ENCODE measurements around the gene FER1L5.

The FER1L5 gene

GRCh38 chr2:96683972-96684820 is 41.6 kb downstream of the FER1L5 start:
- DNase-seq = no peak

- no peak for DNase-seq
Measured at GRCh38 chr2:96684883-96685576, 42.5 kb downstream of the FER1L5 start.

DNA sequence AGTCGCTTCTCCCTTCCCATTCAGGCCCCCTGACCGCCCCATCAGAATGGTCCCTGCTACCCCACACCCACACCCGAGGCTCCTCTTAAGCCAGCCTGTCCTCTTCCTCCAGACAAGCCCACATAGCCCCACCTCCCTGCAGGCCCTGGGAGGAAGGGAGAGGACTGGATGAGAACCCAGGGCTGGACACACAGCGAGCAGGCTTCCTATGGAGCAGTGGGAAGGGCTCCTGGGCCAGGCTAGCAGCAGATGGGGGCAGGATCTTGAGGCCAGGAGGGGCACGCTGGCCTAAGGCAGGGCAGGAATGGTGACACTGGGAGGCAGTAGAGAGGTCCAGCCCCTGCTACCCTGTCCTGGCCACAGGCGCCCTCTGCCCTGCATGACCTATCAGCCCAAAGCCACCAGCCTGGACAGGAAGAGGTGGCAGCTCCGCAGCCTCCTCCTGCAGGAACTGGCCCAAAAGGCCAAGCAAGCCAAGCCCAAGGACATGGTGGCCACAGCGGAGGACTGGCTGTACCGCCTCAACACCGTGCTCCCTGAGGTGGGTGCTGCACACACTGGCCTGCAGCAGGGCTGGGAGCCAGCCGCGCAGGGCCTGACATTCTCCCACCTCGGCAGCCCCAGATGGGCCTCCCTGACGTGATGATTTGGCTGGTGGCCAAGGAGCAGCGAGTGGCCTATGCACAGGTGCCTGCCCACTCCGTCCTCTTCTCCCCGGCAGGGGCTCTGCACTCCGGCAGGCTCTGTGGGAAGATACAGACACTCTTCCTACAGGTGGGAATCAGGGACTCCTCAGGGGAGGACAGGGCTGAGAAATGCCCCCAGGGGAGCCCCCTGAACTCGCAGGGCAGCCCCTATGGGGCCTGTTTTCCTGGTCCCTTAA is 43.3 kb downstream of the FER1L5 start:
- no peak for DNase-seq

DNA sequence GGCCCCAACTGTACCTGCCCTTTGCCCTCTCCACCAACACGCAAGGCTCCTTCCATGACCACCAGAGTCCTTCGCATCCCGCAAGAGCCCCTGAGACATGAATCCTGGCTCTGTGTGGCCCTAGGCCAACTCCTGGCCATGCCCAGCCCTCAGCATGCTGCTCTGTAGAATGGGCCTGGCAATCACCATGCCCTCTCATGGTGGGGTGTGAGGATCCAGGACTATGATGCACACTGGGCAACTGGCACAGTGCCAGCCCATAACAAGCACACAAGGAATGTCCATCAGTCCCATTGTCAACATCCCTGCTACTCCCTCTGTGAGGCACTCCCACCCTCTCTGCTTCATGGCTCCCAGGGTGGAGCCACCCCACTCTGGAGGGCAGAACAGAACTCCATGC is 44.7 kb downstream of the FER1L5 start:
- DNase-seq = no peak

- DNase-seq = no peak
Measured at GRCh38 chr2:96687711-96688640, 45.4 kb downstream of the FER1L5 start.

- no peak for DNase-seq
Measured at GRCh38 chr2:96688649-96689430, 46.3 kb downstream of the FER1L5 start.

DNA sequence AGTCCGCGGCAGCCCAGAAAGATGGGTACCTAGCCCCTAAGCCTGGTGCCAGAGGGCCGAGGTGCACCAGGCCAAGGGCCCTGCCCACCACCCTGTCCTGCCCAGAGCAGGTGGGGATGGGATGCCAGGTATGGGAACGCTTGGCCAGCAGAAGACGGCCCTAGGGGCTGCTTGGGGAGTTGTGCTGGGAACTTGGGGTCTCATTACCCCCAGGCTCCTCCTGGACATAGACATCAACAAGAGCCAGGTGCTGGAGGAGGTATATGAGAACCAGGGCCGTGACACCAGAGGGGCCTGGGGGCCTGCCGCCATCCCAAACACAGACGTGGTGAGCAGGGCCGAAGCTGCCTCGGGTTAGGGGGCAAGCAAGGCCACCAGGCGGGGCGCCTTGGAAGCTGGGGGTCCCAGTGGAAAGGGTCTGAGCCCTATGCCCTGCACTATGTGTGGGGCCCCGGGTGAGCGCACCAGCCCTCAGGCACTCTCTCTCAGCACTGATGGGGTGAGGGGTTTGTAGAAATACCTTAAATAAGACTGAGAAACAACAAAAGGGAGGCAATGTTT is 46.9 kb downstream of the FER1L5 start:
- DNase-seq = no peak

GRCh38 chr2:96690306-96691021 is 47.9 kb downstream of the FER1L5 start:
- no peak for DNase-seq

DNA sequence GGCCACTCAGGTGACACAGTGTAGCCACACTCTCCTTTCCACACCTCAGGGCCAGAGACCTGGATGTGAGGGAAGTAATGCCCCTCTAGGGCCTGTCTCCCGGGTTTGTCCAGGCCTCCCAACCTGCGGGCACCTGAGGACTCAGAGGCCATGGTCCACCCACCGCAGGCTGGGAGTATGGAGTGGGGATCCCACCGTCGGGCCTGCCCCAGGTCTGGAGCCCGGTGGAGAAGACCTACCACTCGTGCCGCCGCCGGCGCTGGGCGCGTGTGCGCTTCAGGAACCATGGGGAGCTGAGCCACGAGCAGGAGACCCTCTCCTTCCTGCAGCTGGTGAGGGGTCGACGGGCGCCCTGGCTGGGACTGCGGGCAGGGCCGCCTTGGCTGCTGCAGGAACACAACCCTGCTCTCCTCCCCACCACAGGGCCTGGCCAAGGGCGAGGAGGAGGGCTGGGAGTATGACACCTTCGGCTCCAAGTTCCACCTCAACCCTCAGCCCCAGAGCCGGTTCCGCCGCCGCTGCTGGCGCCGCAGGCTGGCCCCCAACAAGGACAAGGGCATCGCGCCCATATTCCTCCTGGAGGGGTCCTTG is 48.6 kb downstream of the FER1L5 start:
- DNase-seq = no peak

GRCh38 chr2:96692094-96692971 is 49.8 kb downstream of the FER1L5 start:
- DNase-seq = no peak

DNA sequence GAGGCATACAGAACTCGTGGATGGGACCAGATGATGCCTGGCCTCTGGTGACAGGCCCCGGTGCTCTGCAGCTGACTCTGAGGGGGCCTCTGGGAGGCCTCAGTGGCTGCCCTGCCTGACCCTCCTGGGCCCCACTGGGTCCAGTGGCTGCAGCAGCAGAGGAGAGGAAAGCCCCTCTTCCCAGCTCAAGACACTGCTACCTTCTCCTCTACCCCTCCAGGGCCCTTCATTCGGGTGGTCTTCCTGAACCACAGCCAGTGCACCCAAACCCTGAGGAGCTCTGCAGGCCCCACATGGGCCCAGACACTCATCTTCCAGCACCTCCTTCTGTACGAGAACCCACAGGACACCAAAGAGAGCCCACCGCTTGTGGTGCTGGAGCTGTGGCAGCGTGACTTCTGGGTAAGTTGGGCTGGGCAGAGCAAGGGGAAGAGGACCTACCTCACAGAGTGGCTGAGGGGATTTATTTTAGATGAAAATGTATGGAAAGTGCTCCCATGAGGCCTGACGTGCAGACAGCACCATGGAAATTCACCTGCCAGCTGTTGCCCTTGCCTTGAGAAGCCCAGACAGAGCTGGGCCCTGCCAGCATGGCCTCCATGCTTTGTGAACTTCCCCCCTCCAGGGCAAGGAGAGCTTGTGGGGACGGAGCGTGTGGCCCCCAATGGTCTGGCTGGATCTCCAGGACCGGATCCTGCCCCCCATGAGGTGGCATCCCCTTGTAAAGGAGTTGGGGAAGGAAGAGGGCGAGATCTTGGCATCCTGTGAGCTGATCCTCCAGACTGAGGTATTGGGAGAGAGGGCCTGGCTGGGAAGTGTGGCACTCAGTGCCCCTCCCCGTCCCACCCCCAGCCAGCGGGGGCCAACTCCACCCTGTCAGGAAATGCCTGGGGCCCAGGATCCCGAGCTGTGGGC is 51.0 kb downstream of the FER1L5 start:
- DNase-seq = peak; percentile 14

DNA sequence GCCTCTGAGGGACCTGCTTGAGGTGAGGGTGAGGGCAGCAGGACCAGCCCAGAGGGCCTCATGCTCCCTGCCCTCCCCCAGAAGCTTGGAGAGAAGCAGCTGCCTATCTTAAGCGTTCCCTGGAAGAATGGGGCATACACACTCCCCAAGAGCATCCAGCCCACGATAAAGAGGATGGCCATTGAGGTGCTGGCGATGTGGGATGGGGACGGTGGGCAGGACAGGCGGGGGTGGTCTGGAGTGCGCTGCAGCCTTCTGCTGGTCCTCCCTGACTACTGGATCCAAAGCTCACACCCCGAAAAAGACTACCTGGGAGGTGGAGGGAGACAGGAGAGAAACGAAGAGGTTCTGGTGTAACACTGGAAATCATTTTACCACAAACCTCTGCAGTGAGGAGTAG is 51.7 kb downstream of the FER1L5 start:
- DNase-seq = no peak

DNA sequence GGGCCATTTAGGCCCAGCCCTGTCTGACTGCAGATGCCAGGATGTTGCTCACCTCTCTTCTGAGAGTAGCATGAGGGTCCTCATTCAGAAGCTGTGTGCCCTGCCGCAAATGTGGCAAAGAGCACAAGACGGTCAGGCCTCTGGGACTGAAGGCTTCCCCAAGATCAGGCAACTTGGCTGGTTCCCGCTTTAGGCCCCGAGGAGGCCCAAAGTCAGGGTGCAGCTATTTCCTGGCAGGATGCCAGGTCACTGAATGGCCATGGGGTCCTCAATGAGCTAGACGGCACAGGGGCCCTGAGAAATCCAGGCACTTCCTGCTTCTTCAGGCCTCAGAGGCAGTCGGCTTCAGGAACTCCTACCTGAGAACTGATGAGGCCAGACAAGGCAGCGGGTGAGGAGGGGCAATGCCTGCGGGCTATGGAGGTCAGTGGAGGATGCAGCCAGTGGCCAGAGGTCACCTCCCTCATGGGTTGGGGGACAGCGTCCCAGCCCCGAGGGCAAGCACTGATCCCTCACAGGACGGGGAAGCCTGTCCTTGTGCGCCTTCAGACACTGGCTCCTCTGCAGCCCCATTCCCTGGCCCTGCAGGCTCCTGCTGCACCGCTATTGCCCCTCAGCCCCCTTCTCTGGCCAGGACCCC is 52.4 kb downstream of the FER1L5 start:
- no peak for DNase-seq

- no peak for DNase-seq
Measured at GRCh38 chr2:96695602-96696001, 53.0 kb downstream of the FER1L5 start.

DNA sequence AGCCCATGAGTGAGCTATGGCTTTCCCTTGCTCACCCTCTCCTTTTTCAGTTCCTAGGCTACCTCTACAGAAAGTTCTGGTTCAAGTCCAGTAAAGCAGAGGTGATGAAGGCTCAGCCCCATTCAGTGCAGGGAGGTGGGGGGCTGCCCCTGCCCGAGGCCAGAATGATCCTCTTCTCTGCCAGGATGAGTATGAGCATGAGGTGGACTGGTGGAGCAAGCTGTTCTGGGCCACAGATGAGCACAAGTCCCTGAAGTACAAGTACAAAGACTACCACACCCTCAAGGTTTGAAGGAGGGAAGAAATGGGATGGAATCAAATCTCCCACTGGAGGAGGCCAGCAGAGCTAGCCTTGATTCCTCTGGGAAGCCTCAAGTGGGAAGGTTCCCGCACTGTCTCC is 54.9 kb downstream of the FER1L5 start:
- no peak for DNase-seq

DNA sequence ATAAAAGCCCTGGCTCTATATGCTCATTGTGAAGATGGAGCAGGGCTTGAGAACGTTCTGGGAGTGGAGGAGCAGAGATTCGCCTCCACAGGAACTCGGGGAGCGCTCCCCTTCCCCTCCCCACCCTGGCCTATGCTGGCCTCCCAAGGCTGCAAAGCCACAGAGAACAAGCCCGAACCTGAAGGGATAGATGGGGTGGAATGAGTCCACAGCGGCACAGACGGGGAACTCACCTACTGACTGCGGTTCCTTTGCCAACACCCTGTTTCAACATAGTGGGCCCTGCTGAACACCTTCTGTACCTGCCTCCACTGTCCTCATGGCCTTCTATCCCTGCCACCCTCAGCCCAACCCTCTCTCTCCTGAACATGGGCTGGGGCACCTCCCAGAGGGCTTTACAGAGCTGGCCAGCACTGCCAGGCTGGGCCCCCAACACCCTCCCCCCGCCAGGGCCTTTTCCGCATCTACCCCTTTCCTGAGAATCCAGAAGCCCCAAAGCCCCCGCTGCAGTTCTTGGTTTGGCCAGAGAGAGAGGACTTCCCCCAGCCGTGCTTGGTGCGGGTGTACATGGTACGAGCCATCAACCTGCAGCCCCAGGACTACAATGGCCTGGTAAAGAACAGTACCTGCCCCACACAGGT is 55.8 kb downstream of the FER1L5 start:
- no peak for DNase-seq

GRCh38 chr2:96699021-96699420 is 56.5 kb downstream of the FER1L5 start:
- DNase-seq = no peak
